GM12872 (cell line): ENCODE measurements around the gene FILIP1L.

Experiments used
- TF ChIP-seq, protein P1 (sequence below): IDR thresholded peaks from 3 replicates; pipeline ENCODE4 v1.5.1; 2011; ENCODE audit warnings: low read depth, mild to moderate bottlenecking, low read length, moderate library complexity; ENCODE audit not compliant: insufficient read depth

Gene FILIP1L

DNA sequence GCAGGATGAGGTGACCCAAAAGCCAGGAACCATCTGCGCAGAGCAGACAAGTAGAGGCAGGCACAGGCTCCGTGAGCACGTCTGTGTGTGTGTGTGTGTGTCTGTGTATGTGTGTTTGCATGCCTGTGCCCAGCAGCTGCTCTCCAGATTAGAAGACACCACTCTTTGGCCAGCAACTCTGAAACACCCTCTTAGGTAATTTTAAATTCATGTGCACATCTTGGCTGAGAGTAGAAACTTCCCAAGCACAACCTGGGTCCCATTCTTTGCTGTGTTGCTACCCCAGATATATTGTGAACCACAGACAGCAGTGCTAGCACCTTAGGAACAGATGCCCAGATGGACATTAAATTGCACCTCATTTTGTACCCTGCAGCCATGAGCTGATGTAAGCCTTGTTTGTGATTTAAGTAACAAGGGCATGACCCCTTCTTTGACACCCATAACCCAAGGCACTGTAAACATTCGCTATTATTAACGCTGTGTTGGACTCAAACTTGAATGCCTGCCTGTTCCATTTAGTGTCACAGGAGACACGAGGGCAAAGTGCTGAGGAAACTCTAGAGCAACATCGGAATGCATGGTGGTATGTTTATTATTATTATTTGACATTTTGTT is at the start of gene FILIP1L:
FILIP1L (minus strand) TSS at position 89 of the 618 bp plus-strand sequence.
- TF ChIP-seq, protein P1, sequence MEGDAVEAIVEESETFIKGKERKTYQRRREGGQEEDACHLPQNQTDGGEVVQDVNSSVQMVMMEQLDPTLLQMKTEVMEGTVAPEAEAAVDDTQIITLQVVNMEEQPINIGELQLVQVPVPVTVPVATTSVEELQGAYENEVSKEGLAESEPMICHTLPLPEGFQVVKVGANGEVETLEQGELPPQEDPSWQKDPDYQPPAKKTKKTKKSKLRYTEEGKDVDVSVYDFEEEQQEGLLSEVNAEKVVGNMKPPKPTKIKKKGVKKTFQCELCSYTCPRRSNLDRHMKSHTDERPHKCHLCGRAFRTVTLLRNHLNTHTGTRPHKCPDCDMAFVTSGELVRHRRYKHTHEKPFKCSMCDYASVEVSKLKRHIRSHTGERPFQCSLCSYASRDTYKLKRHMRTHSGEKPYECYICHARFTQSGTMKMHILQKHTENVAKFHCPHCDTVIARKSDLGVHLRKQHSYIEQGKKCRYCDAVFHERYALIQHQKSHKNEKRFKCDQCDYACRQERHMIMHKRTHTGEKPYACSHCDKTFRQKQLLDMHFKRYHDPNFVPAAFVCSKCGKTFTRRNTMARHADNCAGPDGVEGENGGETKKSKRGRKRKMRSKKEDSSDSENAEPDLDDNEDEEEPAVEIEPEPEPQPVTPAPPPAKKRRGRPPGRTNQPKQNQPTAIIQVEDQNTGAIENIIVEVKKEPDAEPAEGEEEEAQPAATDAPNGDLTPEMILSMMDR: no peak

DNA sequence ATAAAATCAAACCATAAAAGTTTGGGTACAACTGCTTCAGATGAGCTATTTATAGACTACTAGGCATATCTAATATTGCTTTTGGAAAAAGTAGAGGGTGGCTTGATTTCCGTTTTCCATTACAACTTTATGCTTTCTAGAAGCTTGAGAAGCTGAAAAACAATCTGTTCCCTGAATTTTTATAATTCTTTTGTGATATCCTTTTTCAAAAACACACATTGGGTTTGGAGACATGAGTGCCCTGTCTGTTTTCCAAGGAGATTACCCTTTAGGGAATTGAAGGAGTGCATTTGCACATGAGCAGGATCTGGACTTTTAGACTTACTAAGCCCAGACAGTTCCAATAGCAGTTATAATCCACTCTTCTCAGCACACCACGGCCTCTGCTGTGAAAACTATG is 49.5 kb upstream of the FILIP1L start:
- TF ChIP-seq, protein P1: no peak

DNA sequence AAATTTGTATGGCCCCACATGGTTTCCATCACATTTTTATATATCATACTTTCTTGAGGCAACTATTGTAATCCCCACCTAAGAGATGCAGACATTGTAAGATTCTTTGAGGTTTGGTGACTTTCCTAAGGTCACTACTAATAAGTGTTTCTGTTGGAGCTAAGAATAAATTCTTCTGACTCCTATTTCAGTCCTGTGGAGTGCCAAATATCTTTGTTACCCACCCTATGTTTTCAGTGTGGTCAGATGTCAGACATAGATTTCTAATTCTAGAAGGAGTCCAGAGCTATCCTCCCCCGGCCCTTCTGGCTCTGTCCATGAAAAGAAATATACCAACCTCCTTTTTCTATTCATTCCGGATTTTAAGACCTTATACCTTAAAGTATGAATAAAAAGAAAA is 46.2 kb upstream of the FILIP1L start:
- TF ChIP-seq, protein P1: no peak

DNA sequence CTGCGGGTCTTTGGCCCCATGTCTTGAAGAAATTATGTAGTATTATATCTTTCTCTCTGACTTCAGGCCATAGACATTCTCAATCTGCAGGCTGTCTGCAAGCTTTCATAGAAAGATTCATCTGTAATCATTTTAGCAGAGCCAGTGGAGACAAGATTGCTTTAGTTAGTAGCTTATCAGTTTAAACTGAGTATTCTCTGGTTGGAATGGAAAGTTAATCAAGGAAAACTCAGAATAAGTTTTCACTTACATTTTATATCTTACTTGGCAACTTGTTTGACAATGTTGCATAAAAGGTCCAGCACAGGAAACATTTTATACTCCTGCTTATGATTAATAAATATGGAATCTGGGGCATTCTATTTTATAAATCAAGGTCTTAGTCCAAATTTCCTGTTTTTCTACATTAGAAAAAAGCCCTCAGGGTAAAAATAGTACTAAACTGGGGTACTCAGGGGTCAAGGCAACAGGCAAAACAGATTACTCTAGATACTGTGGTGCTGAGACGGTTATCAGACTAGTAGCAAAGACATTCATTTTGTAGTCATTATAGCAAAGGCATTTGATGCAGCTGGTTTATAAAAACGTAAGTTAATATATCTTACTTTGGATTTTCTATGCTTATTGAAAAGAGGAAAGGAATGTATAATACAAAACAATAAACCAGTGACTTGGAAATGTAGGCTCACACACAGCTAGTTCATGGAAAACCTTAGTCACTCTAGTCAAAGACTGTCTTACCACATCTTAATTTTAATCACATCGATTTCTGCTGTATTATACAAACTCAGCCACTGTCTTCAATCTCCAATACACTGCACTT is 45.2 kb upstream of the FILIP1L start:
- TF ChIP-seq, protein P1: no peak

DNA sequence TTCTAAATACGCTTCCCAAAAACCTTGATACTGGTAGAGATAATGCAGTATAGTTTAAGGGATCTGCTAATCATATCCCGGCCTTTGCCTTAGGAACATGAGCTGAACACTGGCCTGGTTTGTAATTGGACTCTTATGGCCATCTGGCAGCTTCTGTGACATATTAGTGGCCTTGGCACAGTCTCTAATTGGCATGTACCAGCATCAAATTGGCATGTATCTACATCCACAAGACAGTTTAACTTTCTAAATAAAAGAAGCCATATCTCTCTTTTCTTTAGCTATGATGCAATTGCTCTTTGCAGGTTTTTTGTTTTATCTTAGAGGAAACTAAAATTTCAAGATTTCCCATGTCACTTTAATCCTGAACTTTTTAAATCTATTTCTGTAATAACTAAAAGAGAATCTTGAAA is 44.6 kb upstream of the FILIP1L start:
- TF ChIP-seq, protein P1: no peak

DNA sequence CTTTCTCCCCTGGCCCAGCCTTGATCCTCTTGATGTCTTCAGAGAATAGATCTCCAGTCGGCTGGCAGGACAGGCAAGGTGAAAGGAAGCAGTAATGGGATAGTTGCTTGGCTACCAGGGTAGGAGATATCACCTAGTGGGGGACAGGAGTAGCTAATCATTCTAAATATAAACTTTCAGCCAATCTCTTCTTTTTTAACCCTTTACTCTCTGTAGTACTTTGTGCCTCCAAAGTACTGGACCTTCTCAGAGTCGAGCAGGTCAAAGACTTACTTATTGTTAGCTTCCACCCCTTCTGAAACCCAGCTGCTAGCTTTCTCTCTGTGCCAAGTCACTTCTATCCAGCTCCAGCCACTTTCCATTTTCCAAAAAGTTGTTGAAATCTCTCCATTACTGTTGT is 43.4 kb upstream of the FILIP1L start:
- TF ChIP-seq, protein P1: no peak

DNA sequence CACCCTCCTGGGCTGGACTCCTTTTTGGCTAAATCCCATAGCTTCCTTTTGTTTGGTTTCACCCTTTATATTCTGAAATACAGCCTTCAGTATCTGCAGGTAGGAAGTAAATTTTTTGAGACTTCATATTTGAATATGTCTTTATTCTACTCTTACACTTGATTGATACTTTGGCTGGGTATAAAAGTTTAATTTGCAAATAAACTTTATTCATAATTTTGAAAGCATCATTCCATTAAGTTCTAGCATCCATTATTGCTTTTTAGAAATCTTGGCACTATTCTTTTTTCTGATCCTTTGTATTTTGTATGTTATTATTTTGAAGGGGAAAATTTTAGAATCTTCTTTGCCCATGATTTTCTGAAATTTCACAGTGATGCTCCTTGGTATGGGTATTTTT is 41.3 kb upstream of the FILIP1L start:
- TF ChIP-seq, protein P1: no peak
